HepG2 (cell line): ENCODE measurements around the gene RECK. TPM values are rescaled to one million over a fixed set of nuclear protein-coding genes. Genes with fewer than 3 reads are reported as not detected.

Experiments used
- ATAC-seq: fragments of 200-7000 bp; cut with Tn5 transposase; 3 replicates; pipeline ENCODE4 v1.9.1; 2020; ENCODE audit warnings: mild to moderate bottlenecking, moderate library complexity
- BruUV-seq: library from RNA; stranded (reverse); fragments of 400-500 nt; replicated peaks from 2 replicates; lab custom pipeline; 2021; lab: Mats Ljungman, UMichigan
- CTCF ChIA-PET: fragments of 300-600 bp; formaldehyde crosslinking; extraction: SDS; loops from one replicate; lab custom pipeline; 2021; ENCODE audit warnings: low total read pairs, inconsistent platforms, low intra/inter-chr PET ratio; lab: Yijun Ruan, JAX
- POLR2A ChIA-PET: fragments of 350-600 bp; sonication (Branson Sonifier 250); formaldehyde crosslinking; loops from one replicate; lab custom pipeline; 2020; ENCODE audit warnings: antibody characterized with exemption, inconsistent platforms; lab: Yijun Ruan, JAX
- DNase-seq: peaks from one replicate; pipeline ENCODE4 v3.0.0-alpha.2; 2015; ENCODE audit warnings: low spot score
- FAIRE-seq: peaks from 3 replicates; lab custom pipeline; 2011; peaks lifted over from hg19 to GRCh38; lab: Jason Lieb, UNC
- H2AFZ ChIP-seq: one replicate; pipeline ENCODE4 v1.6.1; 2011; ENCODE audit warnings: low read length, inconsistent platforms
- H3K27ac ChIP-seq: fragments of 300-600 bp; 3 replicates; pipeline ENCODE4 v1.8.0; 2011; ENCODE audit warnings: mixed run types, mild to moderate bottlenecking, mixed read lengths, low read length, inconsistent platforms; ENCODE audit not compliant: insufficient read depth; ENCODE audit errors: extremely low read length
- H3K27me3 ChIP-seq, 2 experiments: fragments of 200-600 bp in 1 of 2; 2 replicates in 1 of 2; 3 replicates in 1 of 2; pipeline versions ENCODE4 v1.6.0 to v1.8.0; 2011; ENCODE audit warnings: low read length in 2 of 2, mild to moderate bottlenecking in 2 of 2, moderate library complexity in 2 of 2, inconsistent platforms in 1 of 2; ENCODE audit not compliant: insufficient read depth in 2 of 2, control insufficient read depth in 1 of 2
- H3K36me3 ChIP-seq, 2 experiments: fragments of 200-600 bp in 1 of 2; replicated peaks in 1 of 2; 2 replicates in 1 of 2; 3 replicates in 1 of 2; pipeline versions ENCODE4 v1.5.1 to v1.8.0; 2011; ENCODE audit warnings: low read length in 2 of 2, inconsistent platforms in 1 of 2; ENCODE audit not compliant: insufficient read depth in 2 of 2, control insufficient read depth in 1 of 2
- H3K4me1 ChIP-seq: 2 replicates; pipeline ENCODE4 v1.5.1; 2012; ENCODE audit warnings: low read length, inconsistent platforms; ENCODE audit not compliant: insufficient read depth
- H3K4me2 ChIP-seq: 2 replicates; pipeline ENCODE4 v1.6.0; 2011; ENCODE audit warnings: low read depth, low read length, inconsistent platforms
- H3K4me3 ChIP-seq, 3 experiments: fragments of 200-600 bp in 1 of 3; sonication (generic), shearing (Covaris generic) in 1 of 3; replicated peaks in 1 of 3; 2 replicates each; pipeline ENCODE4 v1.5.1; 2011 to 2016; ENCODE audit warnings: low read length in 3 of 3, inconsistent platforms in 2 of 3, low read depth in 2 of 3, mild to moderate bottlenecking in 2 of 3, control low read depth in 1 of 3, mixed read lengths in 1 of 3; ENCODE audit not compliant: insufficient read depth in 1 of 3
- H3K79me2 ChIP-seq: one replicate; pipeline ENCODE4 v1.6.1; 2011; ENCODE audit warnings: low read length, inconsistent platforms; ENCODE audit not compliant: insufficient read depth
- H3K9ac ChIP-seq: 2 replicates; pipeline ENCODE4 v1.6.0; 2011; ENCODE audit warnings: mild to moderate bottlenecking, low read depth, low read length, inconsistent platforms; ENCODE audit not compliant: insufficient read depth
- H3K9me3 ChIP-seq: 2 replicates; pipeline ENCODE4 v1.5.1; 2012; ENCODE audit warnings: mild to moderate bottlenecking, low read length
- H4K20me1 ChIP-seq: 2 replicates; pipeline ENCODE4 v1.6.0; 2011; ENCODE audit warnings: inconsistent platforms, mild to moderate bottlenecking, low read length, moderate library complexity; ENCODE audit not compliant: insufficient read depth
- FIP1L1 ChIP-seq: fragments of 200-400 bp; formaldehyde crosslinking; IDR thresholded peaks from 2 replicates; pipeline ENCODE4 v1.6.1; 2018; ENCODE audit warnings: low read depth, mild to moderate bottlenecking, low read length, moderate library complexity, borderline replicate concordance; ENCODE audit not compliant: insufficient read depth
- MLLT10 ChIP-seq: sonication (generic); formaldehyde crosslinking; IDR thresholded peaks from 2 replicates; pipeline ENCODE4 v1.4.0; 2020; ENCODE audit warnings: missing genetic modification reagents
- RFX5 ChIP-seq: IDR thresholded peaks from 2 replicates; pipeline ENCODE4 v1.6.1; 2011; ENCODE audit warnings: low read depth, low read length, improper control_type of control experiment
- SPEN ChIP-seq: sonication (generic); formaldehyde crosslinking; IDR thresholded peaks from 2 replicates; pipeline ENCODE4 v1.5.1; 2020; ENCODE audit warnings: low read depth, mild to moderate bottlenecking, missing genetic modification reagents
- STAG1 ChIP-seq: sonication (generic); formaldehyde crosslinking; IDR thresholded peaks from 2 replicates; pipeline ENCODE4 v1.4.0; 2020; ENCODE audit warnings: missing genetic modification reagents
- U2AF1 ChIP-seq: fragments of 200-400 bp; formaldehyde crosslinking; optimal IDR thresholded peaks from 2 replicates; pipeline ENCODE3; 2017; ENCODE audit warnings: mild to moderate bottlenecking, low read depth, low read length
- ZBTB2 ChIP-seq: sonication (generic); formaldehyde crosslinking; IDR thresholded peaks from 2 replicates; pipeline ENCODE4 v1.8.0; 2022; ENCODE audit warnings: low read depth, missing genetic modification reagents
- ZBTB25 ChIP-seq: IDR thresholded peaks from 2 replicates; pipeline ENCODE4 v1.6.1; 2018; ENCODE audit warnings: missing genetic modification reagents
- ZNF484 ChIP-seq: sonication (generic); formaldehyde crosslinking; IDR thresholded peaks from 2 replicates; pipeline ENCODE4 v1.5.1; 2020; ENCODE audit warnings: mild to moderate bottlenecking, low read depth, missing genetic modification reagents, borderline replicate concordance
- ZNF547 ChIP-seq: sonication (generic); formaldehyde crosslinking; IDR thresholded peaks from 2 replicates; pipeline ENCODE4 v1.5.1; 2020; ENCODE audit warnings: mild to moderate bottlenecking, missing genetic modification reagents
- ZNF777 ChIP-seq: sonication (generic); formaldehyde crosslinking; IDR thresholded peaks from 2 replicates; pipeline ENCODE4 v1.4.0; 2020; ENCODE audit warnings: missing genetic modification reagents
- ZNF891 ChIP-seq: sonication (generic); formaldehyde crosslinking; IDR thresholded peaks from 2 replicates; pipeline ENCODE4 v1.5.0; 2020; ENCODE audit warnings: mild to moderate bottlenecking, missing genetic modification reagents
- WGBS: methylation state at CpG from one replicate; pipeline ENCODE4 v1.1.6; 2017; ENCODE audit warnings: low lambda C conversion rate; 5-methylcytosine and 5-hydroxymethylcytosine counted together
- in situ Hi-C: cut with HindIII; loops from 2 replicates; pipeline ENCODE4 v1.10.0; 2017; ENCODE audit warnings: low pct_unique_long_range_greater_than_20kb; ENCODE audit not compliant: extremely low pct_ligation_motif_present
- intact Hi-C: fragments of 100-400 bp; cut with micrococcal nuclease; formaldehyde crosslinking; loops from one replicate; pipeline ENCODE4 v1.10.0; 2022; ENCODE audit not compliant: unreplicated experiment
- polyA plus RNA-seq, 8 experiments: library from polyadenylated mRNA; depleted of rRNA in 3 of 8; stranded (reverse) in 7 of 8; unstranded in 1 of 8; fragments of >200 nt; fragmentation: Illumina TruSeq in 4 of 8; extraction: Trizol in 4 of 8; gene quantifications; 2 replicates each; pipeline versions ENCODE4 v1.2.1 to v1.2.3, GENCODE V29; 2011 to 2016; ENCODE audit warnings: low read depth in 4 of 8, missing spikeins in 1 of 8, mixed read lengths in 1 of 8; ENCODE audit not compliant: insufficient read depth in 1 of 8
- total RNA-seq, 5 experiments: library from RNA; depleted of rRNA; stranded (reverse); fragments of >200 nt; fragmentation: Illumina TruSeq; extraction: Trizol; gene quantifications; 2 replicates each; pipeline ENCODE4 v1.2.3, GENCODE V29; 2016; ENCODE audit warnings: low read depth in 1 of 5

Gene RECK
- total and polyA plus RNA-seq, 2 of the 13 experiments (the other 11 are each of a cell fraction or from before 2014, with no cell fraction given), result 3.1 to 4.8 TPM

GRCh38 chr9:36127652-36128244, 91.0 kb downstream of the RECK start:
- intact Hi-C loops, result no loop called here
- Histone ChIP-seq H3K4me2 (no peak overlapping the region), H3K9me3 (no peaks in the 10 kb centered on the region), H3K27me3 (peaks cover 0 to 11% of the 10 kb centered on the region in 2 experiments; a peak in 3 of 5 replicates), H2AFZ (no peak overlapping the region), H3K4me3 (no peak overlapping the region), H3K9ac (no peak overlapping the region), H3K79me2 (no peaks in the 10 kb centered on the region), H4K20me1 (no peaks in the 10 kb centered on the region)
- DNase-seq, result no peak
- ChIA-PET POLR2A (no interaction called here), CTCF (no interaction called here)
- no peak for ATAC-seq
- BruUV-seq, result no TSS peak
- in situ Hi-C loops, result no loop called here
- WGBS, result 9% methylated on average over 4 of the region's 5 CpGs
- TF ChIP-seq ZBTB2 (CRISPR knock-in tag) (no peak), RFX5 (no peak), ZNF891 (CRISPR knock-in tag) (no peak), STAG1 (no peak), U2AF1 (no peak), ZNF484 (CRISPR knock-in tag) (no peak), MLLT10 (CRISPR knock-in tag) (no peak), ZNF547 (CRISPR knock-in tag) (no peak), SPEN (CRISPR knock-in tag) (no peak), ZNF777 (CRISPR knock-in tag) (no peak), ZBTB25 (no peak), FIP1L1 (no peak)
- TF ChIP-seq, all 625 proteins: peak for 0
- no peak for FAIRE-seq
- Histone ChIP-seq H3K36me3 (no peaks in the 10 kb centered on the region), H3K4me1 (peaks cover 7% of the 10 kb centered on the region), H3K27ac (no peak overlapping the region)
